NOMO-1 treated with dmso at 0.1 percent for 144 hours (cell line): Measurements from ENCODE around the gene CXCL3.
"Not testable (repeated sequence)": the region's sequence is repeated elsewhere in the genome, so short reads cannot be mapped to it uniquely, and the experiment has no call there.

ENCODE experiments used
- DNase-seq: peaks from one replicate; lab custom pipeline; 2025; ENCODE audit not compliant: unreplicated experiment; lab: John Stamatoyannopoulos, UW

CXCL3 gene

DNA sequence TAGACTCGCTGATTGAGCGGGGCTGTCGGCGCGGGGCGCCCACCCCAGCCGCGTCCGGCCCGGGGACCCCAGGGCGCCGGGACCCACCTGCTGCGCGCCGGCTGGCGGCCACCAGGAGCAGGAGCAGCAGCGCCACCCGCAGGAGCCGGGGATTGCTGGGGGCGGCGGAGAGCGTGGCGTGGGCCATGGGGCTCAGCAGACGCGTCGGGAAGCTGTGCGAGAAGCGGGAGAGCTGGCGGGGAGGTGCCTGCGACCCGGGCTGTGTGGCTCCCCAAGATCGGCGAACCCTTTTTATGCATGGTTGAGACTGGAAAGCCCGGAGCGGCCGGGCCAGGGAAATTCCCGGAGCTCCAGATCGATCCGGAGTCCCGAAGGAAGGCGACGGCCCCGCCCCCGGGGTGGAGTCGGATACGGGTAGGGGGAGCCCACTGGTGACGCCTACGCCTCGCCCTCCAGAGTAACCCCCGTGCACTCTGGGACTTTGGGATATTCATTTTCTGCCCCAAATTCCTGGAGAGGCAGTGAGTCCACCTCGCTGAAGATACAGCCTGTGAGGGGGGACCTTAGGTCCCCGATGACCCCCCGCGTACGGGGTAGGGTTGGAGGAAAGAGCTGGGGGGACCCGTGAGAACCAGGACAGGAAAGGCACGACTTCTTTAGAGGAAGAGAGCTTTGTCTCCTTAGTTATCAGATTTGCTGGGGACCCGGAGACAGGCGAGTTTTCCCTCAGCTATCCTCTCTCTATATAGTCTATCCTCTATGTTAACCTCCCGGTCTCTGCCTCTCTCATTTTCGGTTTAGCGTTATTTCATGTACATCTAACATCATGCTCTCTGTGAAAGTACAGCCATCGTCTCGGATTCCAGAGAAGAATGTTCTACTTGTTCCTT is at the start of gene CXCL3:
TSS of gene CXCL3 (minus strand) at position 265 of the 890 bp plus-strand sequence. CDS start at position 187, 78 bp downstream.
- peak; percentile 28 for DNase-seq

DNA sequence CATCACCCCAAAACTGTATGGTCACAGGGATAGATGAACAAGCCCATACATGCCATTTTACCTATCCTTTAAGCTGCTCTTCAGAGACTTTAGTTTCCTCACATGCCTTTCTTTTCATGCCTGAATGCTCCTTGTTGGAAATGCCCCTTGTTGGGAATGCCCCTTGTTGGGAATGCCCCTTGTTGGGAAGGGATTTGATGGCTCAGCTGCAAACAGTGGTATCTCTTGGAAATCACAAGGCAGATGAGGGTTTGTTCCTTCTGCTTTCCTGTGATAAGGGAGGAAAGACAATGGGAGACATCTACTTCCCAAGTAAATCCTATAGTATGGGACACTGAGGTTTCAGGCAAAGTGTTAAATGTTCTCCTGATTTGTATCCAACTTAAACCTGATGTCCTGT is 49.0 kb upstream of the CXCL3 start:
- DNase-seq = no peak

DNA sequence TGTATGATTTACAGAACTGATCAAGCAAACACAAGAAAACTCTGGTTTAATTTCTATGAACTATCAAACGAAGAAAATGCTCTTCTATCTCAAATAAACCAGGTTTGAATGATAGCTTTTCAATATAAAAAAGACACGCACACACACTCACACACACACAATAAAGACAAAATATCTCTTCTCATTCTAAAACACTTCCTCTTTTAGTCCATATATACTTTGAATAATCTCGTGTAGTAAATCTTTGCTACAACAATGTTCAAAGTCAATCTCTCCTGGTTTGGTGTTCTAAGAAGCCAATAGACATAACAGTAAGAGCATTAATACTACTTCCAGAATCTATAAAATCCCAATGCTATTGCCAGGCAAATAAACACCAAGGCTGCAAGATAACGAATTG is 47.2 kb upstream of the CXCL3 start:
- peak; percentile 22 for DNase-seq

DNA sequence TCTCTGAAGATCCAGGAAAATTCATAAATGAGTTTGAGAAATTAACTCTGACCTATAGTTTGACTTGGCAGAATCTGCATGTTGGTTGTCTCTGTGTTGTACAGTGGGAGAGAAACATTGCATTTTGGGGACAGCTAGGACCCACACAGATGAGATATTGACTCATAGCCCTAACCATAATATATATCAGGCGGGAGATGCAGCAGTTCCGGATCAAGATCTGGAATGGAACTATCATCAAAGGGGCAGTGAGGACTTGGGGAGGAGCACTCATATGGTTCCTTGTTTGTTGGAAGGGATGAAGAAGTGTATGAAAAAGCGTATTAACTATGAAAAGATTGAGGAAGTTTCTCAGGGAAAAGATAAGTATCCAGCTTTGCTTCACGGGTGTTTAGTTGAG is 46.5 kb upstream of the CXCL3 start:
- DNase-seq = no peak

DNA sequence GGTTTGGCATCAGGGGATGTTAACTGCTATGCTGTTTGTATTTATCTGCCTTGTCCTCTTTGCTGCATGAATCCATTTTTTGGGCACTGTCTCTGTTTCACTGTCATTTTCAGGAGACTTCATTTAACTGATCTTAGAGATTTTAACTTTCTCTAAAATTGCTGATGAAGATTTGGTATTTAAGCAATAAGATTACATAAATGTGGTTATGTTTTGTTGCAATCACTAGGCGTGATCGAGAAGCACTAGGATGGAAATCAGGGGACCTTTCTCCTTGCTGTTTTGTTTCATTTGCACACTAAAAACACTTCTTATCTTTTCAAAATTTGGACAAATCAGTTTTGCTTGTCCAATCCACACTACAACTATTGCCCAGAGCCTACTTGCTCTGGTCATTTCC is 45.1 kb upstream of the CXCL3 start:
- DNase-seq = no peak

DNA sequence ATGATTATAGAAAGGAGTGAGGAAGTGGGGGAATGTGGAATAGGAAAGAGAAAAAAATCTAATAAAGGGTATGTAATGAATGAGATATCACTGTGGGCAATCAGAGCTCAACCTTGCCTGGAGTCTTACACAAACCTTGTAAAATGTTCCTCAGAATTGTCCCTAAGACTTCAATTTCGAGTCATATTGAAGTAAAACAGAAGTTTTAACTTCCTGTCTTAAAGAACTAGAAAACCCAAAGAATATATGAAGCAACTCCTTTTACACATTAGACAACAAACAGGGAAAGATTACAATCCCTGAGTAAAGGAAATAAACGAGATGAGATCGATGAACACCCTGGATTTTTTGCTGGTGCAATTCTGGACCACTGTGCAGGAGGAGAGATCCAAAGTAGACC is 42.5 kb upstream of the CXCL3 start:
- no peak for DNase-seq

DNA sequence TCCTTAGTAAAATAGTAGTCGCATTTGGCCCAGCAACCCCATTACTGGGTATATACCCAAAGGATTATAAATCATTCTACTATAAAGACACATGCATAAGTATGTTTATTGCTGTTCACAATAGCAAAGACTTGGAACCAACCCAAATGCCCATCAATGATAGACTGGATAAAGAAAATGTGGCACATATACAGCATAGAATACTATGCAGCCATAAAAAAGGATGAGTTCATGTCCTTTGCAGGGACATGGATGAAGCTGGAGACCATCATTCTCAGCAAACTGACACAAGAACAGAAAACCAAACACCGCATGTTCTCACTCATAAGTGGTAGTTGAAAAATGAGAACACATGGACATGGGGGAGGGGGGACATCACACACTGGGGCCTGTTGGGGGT is 41.9 kb upstream of the CXCL3 start:
- not testable (repeated sequence) for DNase-seq

DNA sequence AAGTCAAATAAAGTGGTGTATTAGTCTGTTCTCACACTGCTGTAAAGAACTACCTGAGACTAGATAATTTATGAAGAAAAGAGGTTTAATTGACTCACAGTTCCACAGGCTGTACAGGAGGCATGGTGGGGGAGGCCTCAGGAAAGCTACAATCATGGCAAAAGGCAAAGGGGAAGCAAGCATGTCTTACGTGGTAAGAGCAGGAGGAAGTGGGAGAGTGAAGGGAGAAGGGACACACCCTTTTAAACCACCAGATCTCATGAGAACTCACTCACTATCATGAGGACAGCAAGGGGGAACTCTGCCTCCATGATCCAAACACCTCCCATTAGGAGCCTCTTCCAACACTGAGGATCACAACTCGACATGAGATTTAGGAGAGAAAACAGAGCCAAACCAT is 40.5 kb upstream of the CXCL3 start:
- peak; percentile 51 for DNase-seq

DNA sequence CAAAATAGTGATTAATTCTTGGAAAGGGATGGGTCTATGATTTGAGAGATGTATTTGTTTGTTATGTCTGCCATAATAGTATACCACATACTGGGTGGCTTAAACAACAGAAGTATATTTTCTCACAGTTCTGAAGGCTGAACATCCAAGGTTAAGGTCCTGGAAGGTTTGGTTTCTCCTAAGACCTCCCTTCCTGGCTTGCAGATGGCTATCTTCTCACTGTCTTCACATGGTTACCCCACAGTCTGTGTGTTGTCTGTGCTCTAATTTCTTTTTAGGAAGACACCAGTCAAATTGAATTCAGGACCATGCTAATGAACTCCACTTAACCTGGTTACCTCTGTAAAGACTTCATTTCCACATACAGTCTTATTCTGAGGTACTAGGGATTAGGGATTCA is 34.9 kb upstream of the CXCL3 start:
- no peak for DNase-seq

DNA sequence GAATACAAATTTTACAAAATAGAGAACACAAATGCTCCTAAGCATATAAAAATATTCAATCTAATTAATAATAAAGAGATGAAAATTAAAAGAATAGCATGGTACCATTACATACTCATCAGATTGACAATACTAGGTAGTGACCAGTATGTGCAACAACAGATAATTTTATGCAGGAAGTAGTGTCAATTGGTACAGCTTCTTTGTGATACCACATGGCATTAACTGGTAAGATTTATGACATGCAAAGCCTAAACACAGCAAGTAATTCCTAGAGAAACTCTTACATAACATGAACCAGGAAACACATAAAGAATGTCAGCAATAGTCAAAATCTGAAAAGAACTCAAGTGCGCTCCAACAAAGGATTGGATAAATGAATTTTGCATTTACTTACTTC is 34.2 kb upstream of the CXCL3 start:
- DNase-seq = peak; percentile 18

DNA sequence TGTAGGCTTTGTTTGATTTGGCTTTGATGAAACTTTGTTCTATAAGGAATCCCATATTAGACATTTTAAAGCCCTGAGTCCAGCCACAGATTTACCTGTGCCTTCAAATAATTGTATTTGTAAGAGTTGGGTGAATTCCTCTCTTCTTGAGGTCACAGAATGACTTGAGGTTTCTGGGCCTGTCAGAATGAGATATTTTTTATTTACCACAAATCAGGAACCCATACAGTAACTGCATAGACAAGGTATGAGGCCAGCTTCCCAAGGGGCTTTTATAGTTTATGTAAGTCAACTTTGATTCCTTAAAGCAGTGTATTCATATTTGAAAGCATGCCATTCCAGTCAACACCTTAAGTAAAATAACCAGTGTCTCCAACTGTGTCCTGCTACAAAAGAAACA is 29.1 kb upstream of the CXCL3 start:
- DNase-seq = no peak

DNA sequence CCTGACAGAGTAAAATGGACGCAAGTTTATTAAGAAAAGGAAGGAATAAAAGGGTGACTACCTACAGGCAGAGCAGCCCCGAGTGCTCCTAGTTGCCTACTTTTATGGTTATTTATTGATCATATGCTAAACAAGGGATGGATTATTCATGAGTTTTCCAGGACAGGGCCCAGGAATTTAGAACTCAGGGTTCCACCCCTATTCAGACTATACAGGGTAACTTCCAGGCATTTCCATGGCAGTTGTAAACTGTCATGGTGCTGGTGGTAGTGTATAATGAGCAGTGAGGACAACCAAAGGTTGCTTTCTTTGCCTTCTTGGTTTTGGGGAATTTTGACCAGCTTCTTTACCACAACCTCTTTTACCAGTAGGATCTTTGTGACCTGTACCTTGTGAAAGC is 27.7 kb upstream of the CXCL3 start:
- DNase-seq = no peak

DNA sequence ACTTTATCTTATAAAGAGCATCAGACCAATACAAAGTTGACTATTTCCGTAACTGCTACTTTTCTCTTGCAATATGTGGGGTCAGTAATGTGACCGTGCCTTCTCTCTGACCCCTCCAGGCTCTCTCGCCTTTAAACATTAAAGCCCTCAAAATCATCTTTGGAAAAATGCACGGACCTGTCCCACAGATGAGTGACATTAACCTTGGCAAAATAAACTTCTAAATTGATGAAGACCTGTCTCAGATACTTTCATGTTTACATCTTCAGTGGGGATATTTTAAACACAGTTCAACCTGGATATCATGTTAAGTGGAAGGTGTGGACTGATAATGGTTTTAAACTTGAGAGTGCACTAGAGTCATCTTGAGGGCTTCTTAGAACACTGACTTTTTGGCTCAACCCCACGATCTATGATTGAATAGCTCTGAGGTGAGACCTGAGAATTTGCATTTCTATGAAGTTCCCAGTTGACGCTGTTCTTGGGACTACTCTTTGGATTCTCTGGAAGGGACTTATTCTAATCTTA is 26.7 kb upstream of the CXCL3 start:
- DNase-seq = no peak

DNA sequence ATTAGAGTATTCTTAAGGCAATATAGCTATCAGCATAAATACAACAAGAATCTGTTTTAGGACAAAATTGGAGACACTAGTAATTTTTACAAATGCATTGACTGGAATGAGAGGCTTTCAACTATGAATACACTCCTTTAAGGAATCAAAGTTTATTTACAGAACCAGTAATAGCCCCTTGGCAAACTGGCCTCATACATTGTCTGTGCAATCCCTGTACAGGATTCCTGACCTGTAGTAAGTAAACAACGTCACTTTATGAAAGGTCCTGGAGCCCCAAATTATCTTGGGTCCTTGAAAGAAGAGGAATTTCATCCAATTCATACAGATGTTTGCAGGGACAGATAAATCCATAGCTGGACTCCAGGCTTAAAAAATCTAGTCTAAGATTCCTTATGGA is 25.4 kb upstream of the CXCL3 start:
- DNase-seq = no peak

DNA sequence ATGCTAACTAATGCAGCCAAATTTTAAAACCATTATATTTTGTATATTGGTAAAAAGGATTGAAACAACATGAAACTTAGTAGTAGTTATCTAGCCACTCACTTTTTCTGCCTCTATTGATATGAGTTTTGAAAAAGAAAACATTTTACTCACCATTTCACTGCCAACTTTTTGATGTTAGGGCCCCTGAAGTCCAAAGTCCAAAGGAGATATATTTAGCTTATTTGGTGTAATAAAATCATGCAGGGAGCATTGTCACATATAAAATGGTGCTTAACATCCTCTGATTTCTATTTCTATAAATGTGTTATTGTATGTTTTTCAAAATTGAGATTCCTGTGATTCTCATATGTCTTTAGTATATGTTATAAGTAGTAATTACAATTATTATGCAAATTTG is 24.5 kb upstream of the CXCL3 start:
- DNase-seq = no peak

DNA sequence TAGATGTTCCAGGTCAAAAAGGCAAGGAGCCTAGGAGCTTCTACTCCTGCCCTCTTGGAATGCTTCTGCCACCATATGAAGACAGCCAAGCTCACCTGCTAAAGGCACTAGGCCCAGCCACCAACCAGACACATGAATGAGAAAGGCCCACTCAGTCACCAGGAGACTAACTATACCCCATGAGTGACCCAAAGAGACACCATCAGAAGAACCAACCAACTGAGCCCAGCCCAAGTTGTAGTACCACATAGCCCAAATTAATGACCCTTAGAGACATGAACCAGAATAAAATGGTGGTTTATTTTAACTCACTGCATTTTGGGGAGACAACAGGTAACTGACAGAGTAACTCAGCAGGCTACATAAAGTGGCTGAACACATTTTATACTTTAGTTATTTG is 22.9 kb upstream of the CXCL3 start:
- no peak for DNase-seq

DNA sequence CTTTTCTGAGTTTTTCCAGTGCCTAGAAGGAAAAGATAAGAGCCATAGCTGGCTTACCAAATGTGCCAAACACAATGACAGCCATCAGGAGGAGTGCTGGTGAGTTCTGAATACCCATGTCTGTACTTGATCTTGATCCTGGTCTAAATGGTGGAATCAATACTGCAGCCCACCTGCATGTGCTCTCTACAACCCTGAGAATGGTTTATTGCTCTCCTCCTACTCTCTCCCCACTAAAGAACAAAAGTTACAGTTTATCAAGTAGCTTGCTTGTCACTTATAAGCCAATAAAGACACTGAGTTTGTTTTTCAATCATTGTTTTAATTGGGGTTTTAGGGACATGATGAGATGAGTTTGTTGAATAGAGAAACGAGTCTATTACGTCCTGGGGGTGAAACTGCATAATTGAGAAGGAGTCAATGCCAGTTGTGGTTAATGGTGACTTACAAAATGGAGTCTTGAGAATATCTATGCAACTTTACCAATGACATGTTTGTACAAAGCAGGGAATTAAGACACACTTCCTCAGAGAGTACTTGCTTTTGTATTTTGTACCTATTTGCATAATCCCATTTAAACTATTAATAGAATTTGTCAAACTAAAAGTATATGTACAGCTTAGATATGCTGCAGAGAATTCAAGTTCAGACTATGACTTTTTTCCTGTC is 20.8 kb upstream of the CXCL3 start:
- DNase-seq = no peak

DNA sequence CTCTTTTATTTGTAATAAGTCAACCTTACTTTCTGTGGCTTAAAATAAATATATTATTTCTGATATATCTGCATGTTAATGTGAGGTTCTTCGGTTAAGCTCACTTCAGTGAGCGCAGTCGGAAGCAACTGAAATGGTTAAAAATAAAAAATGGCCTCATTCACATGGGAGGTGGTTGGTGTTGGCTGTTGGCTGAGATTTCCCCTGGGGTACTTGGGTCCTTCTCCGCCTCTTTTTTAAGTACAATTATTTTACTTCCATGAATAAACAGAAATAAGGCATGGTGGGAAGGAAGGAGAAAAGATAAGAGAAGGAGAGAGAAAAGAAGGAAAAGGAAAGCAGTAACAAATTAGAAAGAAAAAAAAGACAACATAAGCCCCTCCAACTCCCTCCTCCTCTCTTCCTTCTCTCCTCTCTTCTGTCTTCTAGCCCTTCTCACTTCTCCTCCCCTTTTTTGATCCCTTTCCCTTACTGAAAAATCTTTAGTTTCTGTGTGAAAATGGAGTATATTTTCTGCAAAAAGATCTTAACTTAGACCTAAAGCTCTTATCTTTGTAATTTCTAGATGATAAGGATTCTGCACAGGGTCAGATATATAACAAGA is 19.7 kb upstream of the CXCL3 start:
- no peak for DNase-seq

DNA sequence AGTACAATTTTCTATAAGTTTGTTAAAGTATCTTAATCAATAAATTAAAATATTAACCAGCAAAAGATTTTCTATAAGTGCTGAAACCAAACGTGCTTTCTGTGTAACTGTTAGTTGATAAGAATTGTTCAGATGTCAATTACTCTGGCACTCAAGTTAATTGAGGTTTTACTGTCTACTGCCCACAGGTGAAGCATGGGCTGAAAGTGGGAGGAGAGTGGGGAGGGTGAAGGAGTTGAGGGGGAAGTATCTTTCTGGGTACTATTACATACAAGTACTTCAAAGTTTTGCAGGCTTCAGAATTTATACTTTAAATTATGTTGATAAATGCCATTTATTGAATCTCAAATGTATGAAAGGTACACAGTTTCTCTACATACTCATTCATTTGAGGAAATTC is 19.1 kb upstream of the CXCL3 start:
- no peak for DNase-seq

DNA sequence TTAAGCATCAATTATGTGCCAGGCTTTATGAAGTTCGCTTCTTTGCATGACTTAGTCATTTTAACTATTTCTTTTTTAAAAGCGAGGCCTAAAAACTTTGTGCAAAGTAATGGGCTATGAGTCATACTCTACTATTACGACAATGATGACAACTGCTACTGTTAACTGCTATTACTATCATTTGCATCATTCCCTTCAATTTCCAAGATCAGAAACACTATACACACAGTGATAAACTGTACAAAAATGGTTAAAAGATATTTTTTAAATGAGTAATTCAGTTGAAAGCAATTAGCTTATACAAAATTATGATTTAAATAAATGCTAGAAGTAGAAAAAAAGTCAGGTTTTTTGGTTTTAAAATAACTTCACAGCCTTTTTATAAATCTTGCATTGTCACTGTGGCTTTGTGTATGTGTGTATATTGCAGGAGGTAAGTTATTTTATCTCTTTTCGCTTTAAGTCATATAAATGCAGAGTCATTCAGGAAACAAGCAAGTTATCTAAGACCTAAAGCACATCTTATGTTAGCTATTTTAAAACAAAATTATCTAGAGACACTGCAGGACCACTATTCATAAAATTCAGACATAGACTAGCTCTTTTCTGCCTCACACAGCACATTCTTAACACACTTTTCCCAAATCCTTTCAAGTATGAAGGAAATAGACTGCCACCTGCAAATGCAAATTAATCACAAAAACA is 18.5 kb upstream of the CXCL3 start:
- DNase-seq = no peak

DNA sequence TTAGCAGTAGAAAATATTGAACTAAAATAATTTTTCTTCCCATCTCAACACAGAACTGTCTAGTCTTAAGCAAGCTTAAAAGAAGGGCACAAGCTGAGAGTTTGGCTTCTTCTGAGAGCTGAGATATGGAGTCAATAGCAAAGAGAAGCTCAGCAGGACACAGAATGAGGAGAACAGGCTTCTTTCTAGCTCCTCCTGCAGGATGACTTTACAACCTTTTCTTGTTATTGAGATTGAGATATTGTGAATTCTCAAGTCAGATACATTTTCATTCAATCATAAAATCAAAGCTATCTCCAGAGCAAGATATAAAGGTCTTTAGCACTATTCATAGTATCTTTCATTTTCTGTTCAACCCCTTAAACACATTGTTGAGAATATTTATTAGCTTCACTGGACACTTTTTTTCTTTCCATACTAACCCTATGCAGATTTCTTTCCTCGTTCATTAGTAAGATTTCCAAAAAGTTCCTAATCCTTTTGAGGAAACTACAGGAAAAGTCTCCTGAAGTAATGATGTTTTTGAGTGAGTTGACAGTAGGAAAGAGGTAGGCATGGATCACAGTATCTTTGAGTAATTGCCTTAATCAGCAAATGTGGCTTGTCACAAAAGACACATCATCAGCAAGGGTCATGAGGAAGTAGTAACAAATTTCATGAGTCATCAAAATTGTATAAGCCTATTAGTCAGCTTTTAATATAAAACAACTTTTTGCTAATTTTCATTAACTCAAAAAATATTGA is 17.8 kb upstream of the CXCL3 start:
- DNase-seq = peak; percentile 44
